ENCODE measurements around the gene DMRT3.

DMRT3 gene

DNA sequence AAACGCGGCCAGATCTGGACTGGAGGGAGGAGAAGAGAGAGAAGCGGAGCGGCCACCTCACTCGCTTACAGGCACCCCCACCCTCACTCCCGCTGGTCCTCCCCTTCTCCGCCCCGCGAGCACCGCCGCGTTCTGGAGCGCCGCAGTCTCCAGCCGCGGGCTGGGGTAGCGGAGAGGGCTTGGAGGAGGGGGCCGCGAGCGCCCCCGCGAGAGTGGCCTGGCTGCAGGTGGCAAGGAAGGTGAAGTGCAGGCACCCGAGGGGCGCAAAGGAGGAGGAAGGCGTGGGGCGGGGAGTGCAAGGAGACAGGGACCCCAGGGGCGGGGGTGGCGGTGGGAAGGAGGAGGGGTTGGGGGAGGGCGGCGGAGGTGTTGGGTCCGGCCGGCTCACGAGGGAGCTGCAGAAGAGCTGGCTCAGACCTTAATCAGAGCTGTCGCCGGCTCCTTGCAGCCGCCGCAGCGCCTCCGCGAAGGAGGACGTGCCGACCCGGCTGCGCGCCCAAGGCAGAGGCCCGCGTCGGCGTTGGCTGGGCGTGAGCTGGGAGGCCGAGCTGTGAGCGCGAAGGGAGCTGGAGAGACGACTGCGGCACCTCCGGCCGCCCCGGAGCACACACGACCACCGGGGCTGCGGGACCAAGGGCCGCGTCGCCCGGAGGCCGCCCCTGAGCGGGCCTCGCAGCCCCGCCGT lies at the start of gene DMRT3:
Gene DMRT3 (plus strand): TSS at position 398 of the 685 bp plus-strand sequence. CDS start 347 bp downstream, outside the sequence.
- Histone ChIP-seq H3K9ac (ENCODE audit: low read length) (no peak within 1 kb of the TSS), H2AFZ (ENCODE audit: low read depth, low read length) (no peak within 1 kb of the TSS), H3K4me3 (ENCODE audit: low read length) (no peak within 1 kb of the TSS), H3K27ac (ENCODE audit: low read length) (no peak within 1 kb of the TSS), H3K79me2 (ENCODE audit: low read length) (no peaks in the 10 kb centered on the region), H4K20me1 (ENCODE audit: insufficient read depth, low read length) (no peaks in the 10 kb centered on the region), H3K4me2 (ENCODE audit: low read length) (no peak within 1 kb of the TSS), H3K9me3 (ENCODE audit: insufficient read depth, low read length) (no peaks in the 10 kb centered on the region), H3K27me3 (ENCODE audit: low read depth, low read length) (peaks cover 18% of the 10 kb centered on the region), H3K4me1 (ENCODE audit: low read length) (no peaks in the 10 kb centered on the region), H3K36me3 (replicated peaks; ENCODE audit: low read depth, low read length) (no peaks in the 10 kb centered on the region)
- TF ChIP-seq CTCF (IDR thresholded peaks at IDR 0.05; ENCODE audit: low read depth, low read length) = no peak
- no peak for TF ChIP-seq EZH2phosphoT487 (IDR thresholded peaks at IDR 0.05; ENCODE audit: low read depth)

- Histone ChIP-seq H3K27me3 (ENCODE audit: low read depth, low read length) (no peaks in the 10 kb centered on the region), H3K9ac (ENCODE audit: low read length) (no peak overlapping the region), H3K4me1 (ENCODE audit: low read length) (no peaks in the 10 kb centered on the region), H3K4me3 (ENCODE audit: low read length) (no peak overlapping the region), H4K20me1 (ENCODE audit: insufficient read depth, low read length) (no peaks in the 10 kb centered on the region), H3K9me3 (ENCODE audit: insufficient read depth, low read length) (no peaks in the 10 kb centered on the region), H2AFZ (ENCODE audit: low read depth, low read length) (no peak overlapping the region), H3K79me2 (ENCODE audit: low read length) (no peaks in the 10 kb centered on the region), H3K36me3 (replicated peaks; ENCODE audit: low read depth, low read length) (no peaks in the 10 kb centered on the region), H3K27ac (ENCODE audit: low read length) (no peak overlapping the region), H3K4me2 (ENCODE audit: low read length) (no peak overlapping the region)
- TF ChIP-seq CTCF (IDR thresholded peaks at IDR 0.05; ENCODE audit: low read depth, low read length) = no peak
- TF ChIP-seq EZH2phosphoT487 (IDR thresholded peaks at IDR 0.05; ENCODE audit: low read depth) = no peak
These were observed 49.5 kb upstream of the DMRT3 start for GRCh38 chr9:926976-927375.

GRCh38 chr9:928363-929042 lies 48.0 kb upstream of the DMRT3 start:
- no peaks in the 10 kb centered on the region for H3K36me3 ChIP-seq (replicated peaks; ENCODE audit: low read depth, low read length)
- no peaks in the 10 kb centered on the region for H4K20me1 ChIP-seq (ENCODE audit: insufficient read depth, low read length)
- no peaks in the 10 kb centered on the region for H3K79me2 ChIP-seq (ENCODE audit: low read length)
- TF ChIP-seq EZH2phosphoT487 (IDR thresholded peaks at IDR 0.05; ENCODE audit: low read depth) = no peak
- peak; percentile 42 for TF ChIP-seq CTCF (IDR thresholded peaks at IDR 0.05; ENCODE audit: low read depth, low read length)
- H3K9me3 ChIP-seq (ENCODE audit: insufficient read depth, low read length) = no peaks in the 10 kb centered on the region
- 0 out of 2 replicates have a peak, but pooled peaks cover 1% of the 10 kb centered on the region for H3K27me3 ChIP-seq (ENCODE audit: low read depth, low read length)
- no peak overlapping the region for H3K27ac ChIP-seq (ENCODE audit: low read length)
- no peak overlapping the region for H3K9ac ChIP-seq (ENCODE audit: low read length)
- no peaks in the 10 kb centered on the region for H3K4me1 ChIP-seq (ENCODE audit: low read length)
- no peak overlapping the region for H3K4me2 ChIP-seq (ENCODE audit: low read length)
- no peak overlapping the region for H2AFZ ChIP-seq (ENCODE audit: low read depth, low read length)
- no peak overlapping the region for H3K4me3 ChIP-seq (ENCODE audit: low read length)

DNA sequence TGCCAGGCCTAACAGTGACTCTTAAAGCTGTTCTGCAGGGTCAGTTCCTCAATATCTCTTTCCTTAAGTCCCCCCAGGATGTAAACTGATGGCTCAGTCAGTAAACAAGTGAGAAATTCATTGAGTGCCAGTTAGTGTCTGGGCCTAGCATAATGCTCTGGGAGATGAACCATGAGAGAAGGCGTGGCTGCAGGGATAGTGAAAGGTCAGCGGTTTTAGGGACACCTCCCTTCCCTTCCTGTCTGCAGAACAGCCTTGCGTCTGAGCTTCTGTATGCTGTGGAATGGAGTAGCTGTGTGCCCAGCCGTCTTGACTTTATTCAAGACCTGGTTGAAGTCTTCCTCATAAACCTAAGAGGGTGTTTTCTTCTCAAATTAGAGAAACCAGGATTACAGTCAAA lies 46.7 kb upstream of the DMRT3 start:
- Histone ChIP-seq H3K9me3 (ENCODE audit: insufficient read depth, low read length) (no peaks in the 10 kb centered on the region), H3K79me2 (ENCODE audit: low read length) (no peaks in the 10 kb centered on the region), H3K4me3 (ENCODE audit: low read length) (no peak overlapping the region), H4K20me1 (ENCODE audit: insufficient read depth, low read length) (no peaks in the 10 kb centered on the region), H3K27me3 (ENCODE audit: low read depth, low read length) (peaks cover 11% of the 10 kb centered on the region), H3K27ac (ENCODE audit: low read length) (no peak overlapping the region), H3K9ac (ENCODE audit: low read length) (no peak overlapping the region), H2AFZ (ENCODE audit: low read depth, low read length) (no peak overlapping the region), H3K36me3 (replicated peaks; ENCODE audit: low read depth, low read length) (no peaks in the 10 kb centered on the region), H3K4me2 (ENCODE audit: low read length) (no peak overlapping the region), H3K4me1 (ENCODE audit: low read length) (no peaks in the 10 kb centered on the region)
- TF ChIP-seq EZH2phosphoT487 (IDR thresholded peaks at IDR 0.05; ENCODE audit: low read depth) = no peak
- TF ChIP-seq CTCF (IDR thresholded peaks at IDR 0.05; ENCODE audit: low read depth, low read length) = no peak
